ENCODE results near the gene PLAAT5. TPM values are rescaled to one million over a fixed set of nuclear protein-coding genes. Genes with fewer than 3 reads are reported as not detected.
"Not testable (repeated sequence)": the region's sequence is repeated elsewhere in the genome, so short reads cannot be mapped to it uniquely, and the experiment has no call there.

PLAAT5 gene
- total RNA-seq, 1 donor from 2014 or later = 3.1 TPM

DNA sequence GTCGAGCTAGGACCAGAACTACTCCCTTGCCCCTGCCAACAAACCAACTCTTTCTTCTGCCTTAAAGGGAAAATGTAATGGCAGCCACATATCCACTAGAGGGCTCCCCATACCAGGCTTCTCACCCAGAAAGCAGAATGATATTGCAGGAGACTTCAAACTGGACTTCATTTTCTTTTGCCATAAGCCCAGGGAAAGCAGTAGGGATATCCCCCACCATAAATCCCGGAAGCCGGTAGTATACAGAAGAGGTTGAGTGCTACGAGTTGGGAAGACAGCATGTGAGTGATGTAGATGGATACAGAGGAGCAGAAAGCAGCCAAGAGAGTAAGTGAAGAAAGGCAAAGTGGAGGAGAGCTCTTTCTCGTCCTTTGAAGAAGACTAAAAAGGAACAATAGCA, 12.1 kb downstream of the PLAAT5 start:
- peak; percentile 35 for DNase-seq

DNA sequence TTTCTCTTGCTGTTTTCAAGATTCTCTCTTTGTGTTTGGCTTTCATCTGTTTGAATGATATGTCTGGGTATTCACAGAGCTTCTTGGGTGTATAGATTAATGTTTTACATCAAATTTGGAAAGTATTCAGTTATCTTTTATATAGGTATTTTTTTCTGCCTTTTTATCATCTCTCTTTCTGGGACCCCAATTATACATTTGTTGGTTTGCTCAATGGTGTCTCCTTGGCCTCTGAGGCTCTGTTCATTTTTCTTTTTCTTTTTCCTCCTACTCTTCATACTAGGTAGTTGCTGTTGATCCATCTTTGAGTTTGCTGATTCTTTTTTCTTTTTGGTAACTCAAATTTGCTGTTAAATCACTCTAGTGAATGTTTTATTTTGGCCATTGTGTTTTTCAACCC, 14.3 kb downstream of the PLAAT5 start:
- DNase-seq = no peak

DNA sequence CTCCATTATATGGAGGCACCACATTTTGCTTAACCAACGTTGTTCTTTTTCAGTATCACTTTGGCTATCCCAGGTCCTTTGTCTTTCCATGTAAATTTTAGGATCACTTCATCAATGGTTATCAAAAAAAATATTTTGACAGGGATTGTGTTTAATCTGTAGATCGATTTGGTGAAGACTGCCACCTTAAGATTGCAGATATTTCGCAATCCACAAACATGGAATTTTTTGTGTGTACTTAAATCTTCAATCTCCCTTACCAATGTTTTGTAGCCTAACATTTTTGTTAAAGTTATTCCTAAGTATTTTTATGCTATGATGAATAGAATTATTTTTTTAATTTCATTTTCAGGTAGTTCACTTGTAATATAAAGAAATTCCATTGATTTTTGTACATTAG, 18.6 kb downstream of the PLAAT5 start:
- no peak for DNase-seq

DNA sequence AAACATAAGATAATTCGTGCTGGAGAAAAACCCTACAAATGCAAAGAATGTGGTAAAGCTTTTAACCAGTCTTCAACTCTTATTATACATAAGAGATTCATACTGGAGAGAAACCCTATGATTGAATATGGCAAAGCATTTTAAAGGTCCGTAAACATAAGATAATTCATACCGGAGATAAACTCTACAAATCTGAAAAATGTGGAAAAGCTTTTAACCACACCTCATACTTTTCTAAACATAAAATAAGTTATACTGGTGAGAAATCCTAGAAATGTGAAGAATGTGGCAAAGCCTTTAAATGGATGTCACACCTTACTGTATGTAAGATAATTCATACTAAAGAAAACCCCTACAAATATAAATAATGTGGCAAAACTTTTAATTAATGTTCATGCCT, 20.7 kb downstream of the PLAAT5 start:
- DNase-seq = no peak

DNA sequence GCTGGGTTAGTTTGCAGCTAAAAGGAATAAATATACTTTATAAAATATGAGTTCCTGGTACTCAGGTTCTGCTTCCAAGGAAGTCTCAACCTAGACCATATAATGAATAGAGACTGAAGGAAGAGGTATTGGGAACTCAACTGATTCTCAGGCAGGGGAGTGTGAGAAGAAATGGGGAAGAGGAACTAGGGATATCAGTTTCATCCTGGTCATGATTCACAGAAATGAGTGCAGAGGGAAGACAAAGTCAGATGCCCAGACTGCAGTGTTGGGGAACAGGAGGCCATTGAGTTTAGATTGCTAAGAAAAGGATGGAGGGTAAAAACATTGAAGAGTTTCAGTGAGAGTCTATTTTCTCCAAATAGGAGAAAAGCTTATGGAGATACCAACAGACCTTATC, 28.8 kb downstream of the PLAAT5 start:
- no peak for DNase-seq

DNA sequence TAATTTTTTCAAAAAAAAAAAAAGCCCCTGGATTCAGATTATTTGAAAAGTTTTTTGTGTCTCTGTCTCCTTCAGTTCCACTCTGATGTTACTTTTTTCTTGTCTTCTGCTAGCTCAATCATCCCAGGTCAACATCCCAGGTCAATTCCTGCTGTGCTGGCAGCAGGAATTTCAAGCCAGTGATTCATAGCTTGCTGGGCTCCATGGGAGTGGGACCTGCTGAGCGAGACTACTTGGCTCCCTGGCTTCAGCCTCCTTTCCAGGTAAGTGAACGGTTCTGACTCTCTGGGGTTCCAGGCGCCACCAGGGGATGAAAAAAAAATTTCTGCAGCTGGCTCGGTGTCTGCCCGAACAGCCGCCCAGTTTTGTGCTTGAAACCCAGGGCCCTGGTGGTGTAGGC, 31.4 kb downstream of the PLAAT5 start:
- DNase-seq = no peak

DNA sequence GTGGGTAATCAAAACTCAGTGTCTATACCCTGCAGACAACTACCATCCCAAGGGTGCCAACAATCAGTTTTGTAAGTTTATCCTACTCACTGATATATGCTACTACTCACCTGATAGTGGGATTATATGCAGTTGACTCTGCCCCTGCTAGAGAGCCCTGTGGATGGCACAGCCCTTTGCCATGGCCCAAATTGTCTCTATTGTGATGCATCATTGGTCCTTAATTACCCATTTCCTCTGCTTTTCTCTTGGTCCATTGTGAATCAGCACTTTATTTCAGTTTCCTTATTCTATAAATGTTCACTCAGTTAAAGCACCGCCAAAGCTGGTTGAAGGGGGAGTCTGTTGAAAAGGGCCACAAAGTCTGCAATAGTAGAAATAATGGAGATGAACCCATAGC, 42.3 kb downstream of the PLAAT5 start:
- no peak for DNase-seq

DNA sequence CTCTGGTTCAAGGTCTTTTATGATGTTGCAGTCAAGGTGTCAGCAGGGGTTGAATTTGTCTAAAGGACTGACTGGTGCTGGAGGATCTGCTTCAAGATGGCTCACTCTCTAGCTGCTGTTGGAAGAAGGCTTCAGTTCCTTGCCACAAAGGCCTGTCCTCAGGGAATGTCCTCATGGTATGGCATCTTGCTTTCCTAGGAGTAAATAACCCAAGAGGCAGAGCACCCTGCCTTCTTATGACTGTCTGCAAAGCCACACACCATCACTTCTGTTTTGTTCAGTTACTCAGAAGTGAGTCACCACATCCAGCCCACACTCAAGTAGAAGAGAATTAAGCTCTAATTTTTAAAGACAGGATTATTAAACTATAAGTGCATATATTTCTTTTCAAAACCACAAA, 45.2 kb downstream of the PLAAT5 start:
- no peak for DNase-seq

DNA sequence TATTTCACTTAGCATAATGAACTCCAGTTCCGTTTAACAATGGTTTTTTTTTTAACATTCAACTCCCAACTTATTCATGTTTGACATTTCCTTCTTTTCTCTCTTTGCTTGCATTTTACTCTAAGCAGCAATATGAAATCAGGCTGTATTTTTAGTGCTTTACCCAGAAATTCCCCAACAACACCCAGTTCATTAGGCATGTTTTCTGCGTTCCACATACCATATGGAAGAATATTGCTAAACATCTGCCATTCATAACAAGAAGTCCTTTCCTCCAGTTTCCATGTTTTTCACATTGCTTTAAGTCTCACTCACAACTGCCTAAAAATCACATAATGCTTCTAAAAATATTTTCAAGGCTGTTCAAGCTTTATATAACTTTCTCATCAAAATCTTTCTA, 45.8 kb downstream of the PLAAT5 start:
- no peak for DNase-seq

DNA sequence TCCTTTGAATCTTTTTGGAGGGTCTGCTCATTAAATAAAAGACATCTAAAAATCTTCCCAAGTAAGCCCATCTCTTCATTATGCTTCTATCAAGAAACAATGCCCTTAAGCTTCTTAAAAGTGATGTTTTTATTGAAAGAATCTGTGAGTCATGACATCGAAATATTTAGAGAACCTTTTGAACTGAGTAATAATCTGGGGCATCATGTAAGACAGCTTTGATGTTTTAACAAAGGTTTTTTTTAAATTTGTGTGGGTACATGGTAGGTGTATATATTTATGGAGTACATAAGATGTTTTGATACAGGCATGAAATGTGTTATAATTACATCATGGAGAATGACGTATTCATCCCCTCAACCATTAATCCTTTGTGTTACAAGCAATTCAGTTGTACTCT, 46.8 kb downstream of the PLAAT5 start:
- no peak for DNase-seq

DNA sequence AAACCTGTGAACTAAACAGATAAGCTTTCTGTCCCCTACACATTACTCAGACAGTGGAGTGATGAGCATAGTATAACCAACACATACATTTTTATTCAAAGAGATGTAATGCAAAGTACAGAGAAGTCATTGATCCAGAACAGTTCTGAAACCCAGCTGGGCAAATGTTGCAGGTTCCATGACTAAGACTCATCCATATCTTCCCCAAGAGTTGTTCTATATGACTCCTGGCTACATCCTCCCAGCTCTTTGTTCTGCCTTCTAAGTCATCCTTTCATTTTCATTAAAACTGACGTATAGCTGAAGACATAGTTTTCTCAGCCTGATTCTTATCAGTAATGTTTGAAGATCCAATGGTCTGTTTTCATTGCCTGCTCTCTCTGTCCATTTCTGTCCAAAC, 47.3 kb downstream of the PLAAT5 start:
- DNase-seq = no peak

DNA sequence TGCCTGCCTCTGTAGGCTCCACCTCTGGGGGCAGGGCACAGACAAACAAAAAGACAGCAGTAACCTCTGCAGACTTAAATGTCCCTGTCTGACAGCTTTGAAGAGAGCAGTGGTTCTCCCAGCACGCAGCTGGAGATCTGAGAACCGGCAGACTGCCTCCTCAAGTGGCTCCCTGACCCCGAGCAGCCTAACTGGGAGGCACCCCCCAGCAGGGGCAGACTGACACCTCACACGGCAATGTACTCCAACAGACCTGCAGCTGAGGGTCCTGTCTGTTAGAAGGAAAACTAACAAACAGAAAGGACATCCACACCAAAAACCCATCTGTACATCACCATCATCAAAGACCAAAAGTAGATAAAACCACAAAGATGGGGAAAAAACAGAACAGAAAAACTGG, 55.1 kb downstream of the PLAAT5 start:
- not testable (repeated sequence) for DNase-seq

DNA sequence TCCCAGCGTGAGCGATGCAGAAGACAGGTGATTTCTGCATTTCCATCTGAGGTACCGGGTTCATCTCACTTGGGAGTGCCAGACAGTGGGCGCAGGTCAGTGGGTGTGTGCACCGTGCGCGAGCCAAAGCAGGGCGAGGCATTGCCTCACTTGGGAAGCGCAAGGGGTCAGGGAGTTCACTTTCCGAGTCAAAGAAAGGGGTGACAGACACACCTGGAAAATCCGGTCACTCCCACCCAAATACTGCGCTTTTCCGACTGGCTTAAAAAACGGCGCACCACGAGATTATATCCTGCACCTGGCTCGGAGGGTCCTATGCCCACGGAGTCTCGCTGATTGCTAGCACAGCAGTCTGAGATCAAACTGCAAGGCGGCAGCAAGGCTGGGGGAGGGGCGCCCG, 55.6 kb downstream of the PLAAT5 start:
- not testable (repeated sequence) for DNase-seq

DNA sequence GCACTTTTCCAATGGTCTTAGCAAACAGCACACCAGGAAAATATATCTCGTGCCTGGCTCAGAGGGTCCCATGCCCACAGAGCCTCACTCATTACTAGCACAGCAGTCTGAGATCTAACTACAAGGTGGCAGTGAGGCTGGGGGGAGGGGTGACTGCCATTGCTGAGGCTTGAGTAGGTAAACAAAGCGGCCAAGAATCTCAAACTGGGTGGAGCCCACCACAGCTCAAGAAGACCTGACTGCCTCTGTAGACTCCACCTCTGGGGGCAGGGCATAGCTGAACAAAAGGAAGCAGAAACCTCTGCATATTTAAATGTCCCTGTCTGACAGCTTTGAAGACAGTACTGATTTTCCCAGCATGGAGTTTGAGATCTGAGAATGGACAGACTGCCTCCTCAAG, 60.2 kb downstream of the PLAAT5 start:
- not testable (repeated sequence) for DNase-seq

DNA sequence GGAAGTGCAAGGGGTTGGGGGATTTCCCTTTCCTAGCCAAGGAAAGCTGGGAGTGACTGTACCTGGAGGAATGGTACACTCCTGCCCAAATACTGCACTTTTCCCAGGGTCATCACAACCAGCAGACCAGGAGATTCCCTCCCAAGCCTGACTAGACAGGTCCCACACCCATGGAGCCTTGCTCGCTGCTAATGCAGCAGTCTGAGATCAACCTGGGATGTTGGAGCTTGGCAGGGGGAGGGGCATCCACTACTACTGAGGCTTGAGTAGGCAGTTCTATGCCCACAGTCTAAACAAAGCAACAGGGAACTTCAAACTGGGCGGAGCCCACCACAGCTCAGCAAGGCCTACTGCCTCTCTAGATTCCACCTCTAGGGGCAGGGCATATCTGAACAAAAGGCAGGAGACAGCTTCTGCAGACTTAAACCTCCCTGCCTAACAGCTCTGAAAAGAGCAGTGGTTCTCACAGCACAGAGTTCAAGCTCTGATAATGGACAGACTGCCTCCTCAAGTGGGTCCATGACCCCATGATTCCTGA, 62.9 kb downstream of the PLAAT5 start:
- no peak for DNase-seq

DNA sequence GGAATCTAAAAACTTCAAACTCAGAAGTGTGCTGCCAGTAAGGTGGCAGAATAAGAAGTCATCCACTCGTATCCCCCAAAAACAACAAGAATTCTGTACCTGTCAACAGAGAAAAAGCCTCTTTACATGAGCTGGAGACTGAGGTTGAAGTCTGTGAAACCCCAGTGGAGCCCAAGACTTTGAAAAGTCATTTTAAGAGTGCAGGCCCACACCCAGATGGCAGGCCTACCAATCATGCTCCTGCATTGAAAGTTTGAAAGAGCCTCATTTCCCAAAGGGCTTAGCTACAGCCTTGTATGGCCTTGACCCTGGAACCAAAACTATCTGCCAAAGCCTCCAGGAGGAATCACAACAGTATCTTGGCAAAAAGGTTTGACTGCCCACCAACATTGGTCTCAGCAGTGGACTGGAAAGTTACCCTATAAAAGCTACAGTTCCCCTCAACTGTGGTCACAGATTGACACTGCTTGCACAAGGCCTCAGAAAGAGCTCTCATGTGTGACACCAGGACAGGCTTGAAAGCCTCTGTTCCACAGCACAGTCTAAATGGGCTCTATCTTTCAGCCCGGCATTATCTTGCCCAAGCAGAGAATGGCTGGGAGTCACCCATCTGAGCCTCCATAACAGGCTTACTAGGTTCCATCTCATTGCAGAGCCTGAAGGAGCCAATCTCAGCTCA, 73.7 kb downstream of the PLAAT5 start:
- no peak for DNase-seq

Other genes with a start within 250 kb of the PLAAT5 start
- under 0.01 TPM for gene SLC22A25, start 247.6 kb downstream of the PLAAT5 start, total RNA-seq
- gene SLC22A9, start 121.4 kb downstream of the PLAAT5 start, total RNA-seq = not detected
- gene LGALS12, start 14.9 kb upstream of the PLAAT5 start, total RNA-seq = not detected
- 2.3 TPM for gene PLAAT4, start 45.6 kb upstream of the PLAAT5 start, total RNA-seq
- not detected for gene PLAAT2, start 72.2 kb upstream of the PLAAT5 start, total RNA-seq
- gene PLAAT3, start 123.3 kb upstream of the PLAAT5 start, total RNA-seq = 4.7 TPM
- gene ATL3, start 180.2 kb upstream of the PLAAT5 start, total RNA-seq = 26.0 TPM
- 207 TPM for gene RTN3, start 190.3 kb upstream of the PLAAT5 start, total RNA-seq